ENCODE measurements around the gene PSMB1.
"Not testable (repeated sequence)": the region's sequence is repeated elsewhere in the genome, so short reads cannot be mapped to it uniquely, and the experiment has no call there.

The PSMB1 gene

DNA sequence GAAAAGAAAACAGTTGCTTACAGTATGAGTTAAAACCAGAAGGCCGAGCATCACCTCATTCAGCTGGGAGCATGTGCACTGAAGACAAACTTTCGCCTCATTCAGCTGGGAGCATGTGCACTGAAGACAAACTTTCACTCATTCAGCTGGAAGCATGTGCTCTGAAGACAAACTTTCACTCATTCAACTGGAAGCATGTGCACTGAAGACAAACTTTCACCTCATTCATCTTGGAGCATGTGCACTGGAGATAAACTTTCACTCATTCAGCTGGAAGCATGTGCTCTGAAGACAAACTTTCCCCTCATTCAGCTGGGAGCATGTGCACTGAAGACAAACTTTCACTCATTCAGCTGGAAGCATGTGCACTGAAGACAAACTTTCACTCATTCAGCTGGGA is 45.4 kb downstream of the PSMB1 start:
- H3K9me3 ChIP-seq; DNase-seq; H3K27me3 ChIP-seq; H3K4me3 ChIP-seq (ENCODE audit: low read depth, low read length); H3K4me1 ChIP-seq; H3K36me3 ChIP-seq: not testable (repeated sequence)

- no peaks in the 10 kb centered on the region for H3K27me3 ChIP-seq
- DNase-seq: no peak
- TF ChIP-seq, protein P1, sequence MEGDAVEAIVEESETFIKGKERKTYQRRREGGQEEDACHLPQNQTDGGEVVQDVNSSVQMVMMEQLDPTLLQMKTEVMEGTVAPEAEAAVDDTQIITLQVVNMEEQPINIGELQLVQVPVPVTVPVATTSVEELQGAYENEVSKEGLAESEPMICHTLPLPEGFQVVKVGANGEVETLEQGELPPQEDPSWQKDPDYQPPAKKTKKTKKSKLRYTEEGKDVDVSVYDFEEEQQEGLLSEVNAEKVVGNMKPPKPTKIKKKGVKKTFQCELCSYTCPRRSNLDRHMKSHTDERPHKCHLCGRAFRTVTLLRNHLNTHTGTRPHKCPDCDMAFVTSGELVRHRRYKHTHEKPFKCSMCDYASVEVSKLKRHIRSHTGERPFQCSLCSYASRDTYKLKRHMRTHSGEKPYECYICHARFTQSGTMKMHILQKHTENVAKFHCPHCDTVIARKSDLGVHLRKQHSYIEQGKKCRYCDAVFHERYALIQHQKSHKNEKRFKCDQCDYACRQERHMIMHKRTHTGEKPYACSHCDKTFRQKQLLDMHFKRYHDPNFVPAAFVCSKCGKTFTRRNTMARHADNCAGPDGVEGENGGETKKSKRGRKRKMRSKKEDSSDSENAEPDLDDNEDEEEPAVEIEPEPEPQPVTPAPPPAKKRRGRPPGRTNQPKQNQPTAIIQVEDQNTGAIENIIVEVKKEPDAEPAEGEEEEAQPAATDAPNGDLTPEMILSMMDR (IDR thresholded peaks at IDR 0.05; ENCODE audit: low read depth, low read length): no peak
These were observed 46.7 kb downstream of the PSMB1 start for GRCh38 chr6:170506446-170506845.

DNA sequence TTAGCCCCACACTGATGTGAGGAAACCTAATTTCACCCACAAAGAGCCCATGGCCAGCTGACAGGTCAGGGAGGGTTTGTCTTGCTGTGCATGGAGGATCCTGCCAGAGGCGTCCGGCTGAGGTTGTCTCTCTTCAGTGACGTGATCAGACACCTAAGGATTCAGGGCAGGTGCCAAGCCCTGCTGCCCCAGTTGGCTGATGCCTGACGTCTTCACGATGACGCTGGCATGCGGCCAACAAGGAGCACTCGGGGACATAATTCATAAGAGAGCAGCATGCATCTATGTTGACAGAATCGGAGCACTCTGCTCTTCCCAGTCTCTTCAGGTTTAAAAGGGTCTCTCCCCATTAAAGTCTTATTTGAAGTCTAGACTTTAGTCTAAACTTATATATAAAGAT is 47.8 kb downstream of the PSMB1 start:
- H3K9me3 ChIP-seq: no peaks in the 10 kb centered on the region; the same call in 1 of the 2 replicates
- H3K4me3 ChIP-seq (ENCODE audit: low read depth, low read length): no peak overlapping the region
- TF ChIP-seq, protein P1 (IDR thresholded peaks at IDR 0.05; ENCODE audit: low read depth, low read length): no peak
- peak; percentile 18 for DNase-seq
- H3K4me1 ChIP-seq: no peaks in the 10 kb centered on the region
- no peaks in the 10 kb centered on the region for H3K36me3 ChIP-seq
- no peaks in the 10 kb centered on the region for H3K27me3 ChIP-seq

More at GRCh38 chr6:170506446-170506845, 46.7 kb downstream of the PSMB1 start:
- Histone ChIP-seq H3K9me3 (no peaks in the 10 kb centered on the region), H3K4me1 (no peaks in the 10 kb centered on the region), H3K36me3 (no peaks in the 10 kb centered on the region), H3K4me3 (ENCODE audit: low read depth, low read length) (no peak overlapping the region)

GRCh38 chr6:170504479-170504878 is 48.6 kb downstream of the PSMB1 start:
- no peak for DNase-seq
- Histone ChIP-seq H3K9me3 (no peaks in the 10 kb centered on the region; the same call in 1 of the 2 replicates), H3K4me1 (no peaks in the 10 kb centered on the region), H3K27me3 (no peaks in the 10 kb centered on the region), H3K4me3 (ENCODE audit: low read depth, low read length) (no peak overlapping the region), H3K36me3 (no peaks in the 10 kb centered on the region)
- TF ChIP-seq, protein P1 (IDR thresholded peaks at IDR 0.05; ENCODE audit: low read depth, low read length): no peak

GRCh38 chr6:170503414-170503761 is 49.7 kb downstream of the PSMB1 start:
- no peaks in the 10 kb centered on the region for H3K36me3 ChIP-seq
- H3K9me3 ChIP-seq: no peaks in the 10 kb centered on the region; the same call in 1 of the 2 replicates
- TF ChIP-seq, protein P1 (IDR thresholded peaks at IDR 0.05; ENCODE audit: low read depth, low read length): no peak
- no peak overlapping the region for H3K4me3 ChIP-seq (ENCODE audit: low read depth, low read length)
- H3K27me3 ChIP-seq: no peaks in the 10 kb centered on the region
- DNase-seq: no peak
- H3K4me1 ChIP-seq: no peaks in the 10 kb centered on the region

- not testable (repeated sequence) for H3K4me3 ChIP-seq (ENCODE audit: low read depth, low read length); H3K4me1 ChIP-seq; H3K9me3 ChIP-seq; H3K36me3 ChIP-seq; H3K27me3 ChIP-seq; DNase-seq
These were observed 50.2 kb downstream of the PSMB1 start for GRCh38 chr6:170502733-170503413.

DNA sequence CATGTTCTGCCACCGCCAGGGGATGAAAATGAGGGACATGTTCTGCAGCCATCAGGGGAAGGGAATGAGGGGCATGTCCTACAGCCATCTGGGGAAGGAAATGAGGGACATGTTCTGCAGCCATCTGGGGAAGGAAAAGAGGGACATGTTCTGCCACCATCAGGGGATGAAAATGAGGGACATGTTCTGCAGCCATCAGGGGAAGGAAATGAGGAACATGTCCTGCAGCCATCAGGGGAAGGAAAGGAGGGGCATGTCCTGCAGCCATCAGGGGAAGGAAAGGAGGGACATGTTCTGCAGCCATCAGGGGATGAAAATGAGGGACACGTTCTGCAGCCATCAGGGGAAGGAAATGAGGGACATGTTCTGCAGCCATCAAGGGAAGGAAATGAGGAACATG is 50.8 kb downstream of the PSMB1 start:
- H3K9me3 ChIP-seq; H3K4me3 ChIP-seq (ENCODE audit: low read depth, low read length); H3K36me3 ChIP-seq; H3K27me3 ChIP-seq; DNase-seq; H3K4me1 ChIP-seq: not testable (repeated sequence)

All from BE2C (cell line).